HG03469 (cell line): Measurements from ENCODE around the gene ABCC10.
"Not testable (repeated sequence)": the region's sequence is repeated elsewhere in the genome, so short reads cannot be mapped to it uniquely, and the experiment has no call there.

ENCODE experiments used
- ATAC-seq: cut with Tn5 transposase; IDR thresholded peaks from one replicate; pipeline ENCODE4 v1.9.1; 2021; ENCODE audit warnings: mild to moderate bottlenecking, moderate library complexity, moderate number of reproducible peaks; ENCODE audit not compliant: unreplicated experiment

Gene ABCC10

DNA sequence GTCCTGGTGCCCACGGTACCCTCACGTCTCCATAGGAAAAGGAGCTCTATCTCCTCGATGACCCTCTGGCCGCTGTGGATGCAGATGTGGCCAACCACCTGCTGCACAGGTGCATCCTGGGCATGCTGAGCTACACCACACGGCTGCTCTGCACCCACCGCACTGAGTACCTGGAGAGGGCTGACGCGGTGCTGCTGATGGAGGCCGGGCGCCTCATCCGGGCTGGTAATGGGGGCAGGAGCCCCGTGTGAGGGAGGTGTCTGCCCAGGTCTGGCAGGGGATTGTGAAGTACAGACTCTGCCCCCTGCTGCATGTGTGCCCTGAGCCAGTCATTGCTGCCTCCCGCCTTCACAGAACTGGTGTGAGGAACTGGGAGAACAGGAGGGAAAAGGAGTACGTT lies 15.6 kb downstream of the ABCC10 start:
- no peak for ATAC-seq

GRCh38 chr6:43444036-43444435 lies 16.7 kb downstream of the ABCC10 start:
- no peak for ATAC-seq

DNA sequence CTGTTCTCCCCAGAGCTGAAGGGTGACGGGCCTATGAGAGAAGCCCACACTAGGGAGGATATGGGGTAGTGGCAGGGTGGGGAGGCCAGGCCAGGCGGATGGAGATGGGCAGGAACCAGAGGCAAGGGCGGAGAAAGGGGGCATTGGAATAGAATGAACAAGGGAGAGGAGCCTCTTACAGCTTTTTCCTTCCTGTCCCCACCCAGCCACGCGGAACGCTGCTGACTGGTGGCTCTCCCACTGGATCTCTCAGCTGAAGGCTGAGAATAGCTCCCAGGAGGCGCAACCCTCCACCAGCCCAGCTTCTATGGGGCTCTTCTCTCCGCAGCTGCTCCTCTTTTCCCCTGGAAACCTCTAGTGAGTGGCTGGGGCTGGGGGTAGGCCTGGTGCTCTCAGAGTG lies 17.2 kb downstream of the ABCC10 start:
- ATAC-seq = no peak

GRCh38 chr6:43445576-43445975 lies 18.2 kb downstream of the ABCC10 start:
- no peak for ATAC-seq

DNA sequence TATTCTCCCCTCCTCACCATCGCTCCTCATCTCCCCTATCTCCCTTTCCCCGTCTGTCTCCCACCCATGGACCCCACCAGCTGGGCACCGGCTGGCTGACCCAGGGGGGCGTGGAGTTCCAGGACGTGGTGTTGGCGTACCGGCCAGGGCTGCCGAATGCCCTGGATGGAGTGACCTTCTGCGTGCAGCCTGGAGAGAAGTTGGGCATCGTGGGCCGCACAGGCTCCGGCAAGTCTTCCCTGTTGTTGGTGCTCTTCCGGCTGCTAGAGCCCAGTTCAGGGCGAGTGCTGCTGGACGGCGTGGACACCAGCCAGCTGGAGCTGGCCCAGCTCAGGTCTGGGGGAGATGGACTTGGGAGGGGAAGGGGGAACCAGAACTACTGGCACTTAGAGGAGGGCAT lies 20.3 kb downstream of the ABCC10 start:
- no peak for ATAC-seq

- no peak for ATAC-seq
Observed at GRCh38 chr6:43448916-43449315, 21.6 kb downstream of the ABCC10 start.

DNA sequence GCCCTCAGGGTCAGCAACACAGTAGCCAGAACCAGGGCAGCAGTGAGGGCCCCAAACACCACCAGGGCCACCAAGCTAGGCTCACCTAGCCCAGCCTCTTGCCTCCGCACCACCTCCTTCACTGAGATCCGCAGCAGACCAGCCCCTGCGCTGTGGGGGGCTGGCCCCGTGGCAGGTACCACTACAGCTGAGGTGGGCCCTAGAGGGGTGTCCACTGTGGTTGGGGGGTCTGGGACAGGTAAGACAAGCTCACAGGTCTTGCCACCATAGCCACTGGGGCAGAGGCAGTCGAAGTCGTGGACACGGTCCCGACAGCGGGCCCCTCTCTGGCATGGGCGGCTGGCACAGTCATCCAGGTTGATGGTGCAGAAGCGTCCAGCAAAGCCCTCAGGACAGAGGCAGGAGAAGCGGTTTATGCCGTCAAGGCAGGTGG lies 23.4 kb downstream of the ABCC10 start:
- ATAC-seq = no peak

- no peak for ATAC-seq
Observed at GRCh38 chr6:43451348-43451747, 24.0 kb downstream of the ABCC10 start.

- no peak for ATAC-seq
Observed at GRCh38 chr6:43451939-43452338, 24.6 kb downstream of the ABCC10 start.

DNA sequence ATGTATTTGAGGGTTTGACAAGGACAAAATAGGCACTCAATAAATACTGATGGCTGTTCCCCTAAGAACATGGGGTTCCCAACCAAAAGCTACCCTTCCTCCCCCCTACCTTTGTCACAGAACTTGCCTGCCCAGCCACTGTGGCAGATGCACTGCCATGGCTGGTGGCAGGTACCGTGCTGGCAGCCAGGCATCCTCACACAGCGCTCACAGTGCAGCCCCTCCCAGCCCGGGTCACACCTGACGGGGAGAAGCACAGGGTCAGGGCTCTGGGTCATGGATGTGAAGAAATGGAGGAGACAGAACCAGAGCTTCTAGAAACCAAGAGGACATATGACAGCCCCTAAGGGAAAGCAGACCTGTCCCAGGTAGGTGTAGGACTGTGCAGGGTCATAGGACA lies 25.6 kb downstream of the ABCC10 start:
- no peak for ATAC-seq

- ATAC-seq = no peak
Observed at GRCh38 chr6:43453831-43454230, 26.5 kb downstream of the ABCC10 start.

DNA sequence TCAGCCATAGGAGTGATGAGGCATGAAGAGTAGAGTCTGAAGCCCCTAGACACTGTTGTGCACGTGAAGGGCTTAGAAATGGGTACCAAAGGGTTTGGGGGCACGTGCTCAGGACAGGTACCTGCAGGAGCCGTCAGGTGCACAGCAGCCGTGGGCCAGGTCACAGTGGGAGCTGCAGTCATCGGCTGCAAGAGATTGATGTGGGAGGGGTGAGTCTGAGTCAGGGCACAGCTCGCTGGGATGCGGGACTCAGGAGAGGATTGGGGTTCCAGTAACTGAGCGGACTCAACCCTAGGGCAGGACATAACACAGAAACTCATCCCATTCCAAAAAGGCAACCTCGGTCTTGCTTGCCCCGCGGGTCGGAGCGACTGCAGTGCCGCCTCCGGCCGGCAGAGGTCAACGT lies 27.0 kb downstream of the ABCC10 start:
- ATAC-seq = no peak

DNA sequence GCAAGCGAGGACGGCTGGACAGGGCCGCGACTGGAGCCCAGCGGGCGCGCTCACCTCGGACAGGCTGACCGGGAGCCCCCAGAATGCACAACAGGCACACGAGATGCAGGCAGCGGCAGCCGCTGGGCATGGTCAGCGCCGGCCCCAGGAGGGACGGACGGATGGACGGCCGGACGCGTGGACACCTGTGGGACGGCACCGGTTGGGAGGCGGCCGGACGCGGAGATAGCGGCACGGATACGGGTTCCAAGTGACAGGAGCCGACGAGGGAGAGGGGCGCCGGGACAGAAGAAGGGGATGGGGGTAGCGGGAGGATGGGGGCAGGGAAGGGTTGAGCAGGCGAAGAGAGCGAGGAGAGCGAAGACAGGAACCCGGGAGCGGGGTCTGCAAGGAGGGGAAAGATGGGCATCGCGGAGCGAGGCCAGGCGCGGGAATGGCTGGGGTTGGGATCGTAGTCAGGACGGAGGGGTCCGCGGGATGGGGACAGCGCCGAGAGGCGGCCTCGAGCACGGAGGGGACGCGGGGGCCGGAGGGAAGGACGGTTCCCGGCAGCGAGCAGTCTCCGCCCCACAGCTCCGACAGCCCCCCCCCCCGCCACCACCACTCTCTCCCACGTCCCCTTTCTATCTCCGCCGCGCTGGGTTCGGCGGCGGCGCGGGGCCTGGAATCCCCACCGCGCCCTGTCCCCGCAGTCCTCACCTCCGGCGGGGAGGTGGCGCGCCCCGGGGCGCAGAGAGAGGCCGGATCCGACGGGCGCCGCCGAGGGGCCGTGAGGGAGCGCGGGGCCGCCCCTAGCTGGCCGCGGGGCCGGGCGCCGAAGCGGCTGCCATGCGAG lies 27.6 kb downstream of the ABCC10 start:
- ATAC-seq = no peak

- ATAC-seq = no peak
Observed at GRCh38 chr6:43455531-43456428, 28.4 kb downstream of the ABCC10 start, which contains the start of gene DLK2. TSS of gene DLK2 (minus strand) at chr6:43455548. CDS start at chr6:43454825, 723 bp downstream.

GRCh38 chr6:43457643-43458042 lies 30.3 kb downstream of the ABCC10 start:
- no peak for ATAC-seq

GRCh38 chr6:43458154-43458553 lies 30.8 kb downstream of the ABCC10 start:
- not testable (repeated sequence) for ATAC-seq

GRCh38 chr6:43459535-43459934 lies 32.2 kb downstream of the ABCC10 start:
- no peak for ATAC-seq

DNA sequence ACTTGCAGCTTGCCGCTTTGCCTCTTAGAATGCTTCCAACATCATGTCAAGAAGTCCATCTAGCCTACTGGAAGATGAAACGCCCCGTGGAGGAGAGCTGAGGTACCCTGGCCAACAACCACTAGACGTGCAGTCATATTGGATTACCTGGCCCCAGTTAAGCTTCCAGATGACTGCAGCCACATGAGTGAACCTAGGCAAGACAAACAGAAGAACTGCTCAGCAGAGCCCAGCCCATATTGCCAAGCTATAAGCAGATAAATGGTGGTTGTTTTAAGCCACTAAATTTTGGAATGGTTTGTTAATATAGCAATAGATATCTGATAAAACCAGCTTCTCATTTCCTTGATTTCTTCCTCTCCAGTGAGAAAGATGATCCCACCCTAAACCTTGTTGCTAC lies 32.7 kb downstream of the ABCC10 start:
- no peak for ATAC-seq

GRCh38 chr6:43461936-43462335 lies 34.6 kb downstream of the ABCC10 start:
- ATAC-seq = no peak

DNA sequence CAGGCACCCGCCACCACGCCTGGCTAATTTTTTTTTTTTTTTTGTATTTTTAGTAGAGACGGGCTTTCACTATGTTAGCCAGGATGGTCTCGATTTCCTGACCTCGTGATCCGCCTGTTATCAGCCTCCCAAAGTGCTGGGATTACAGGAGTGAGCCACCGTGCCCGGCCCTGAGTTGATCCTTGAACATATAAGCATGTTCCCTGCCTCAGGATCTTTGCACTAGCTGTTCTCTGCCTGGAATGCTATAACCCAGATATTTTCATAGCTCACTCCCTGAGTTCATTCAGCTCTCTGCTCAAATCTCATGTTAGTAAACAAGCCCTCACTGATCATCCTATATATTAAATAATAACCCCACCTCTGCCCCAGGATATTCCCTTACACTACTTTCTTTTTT lies 37.0 kb downstream of the ABCC10 start:
- no peak for ATAC-seq

GRCh38 chr6:43465948-43466347 lies 38.6 kb downstream of the ABCC10 start:
- ATAC-seq = no peak

- not testable (repeated sequence) for ATAC-seq
Observed at GRCh38 chr6:43467265-43467664, 39.9 kb downstream of the ABCC10 start.
